GM12891 (cell line): ENCODE results near the gene LIPC.

Source experiments
- POLR2A ChIP-seq: IDR thresholded peaks from 2 replicates; pipeline ENCODE4 v1.6.1; 2011; ENCODE audit warnings: low read depth, low read length, control low read depth
- POLR2AphosphoS5 ChIP-seq: IDR thresholded peaks from 2 replicates; pipeline ENCODE4 v1.6.1; 2011; ENCODE audit warnings: low read depth, low read length, control low read depth
- SPI1 ChIP-seq: IDR thresholded peaks from 2 replicates; pipeline ENCODE4 v1.6.1; 2011; ENCODE audit warnings: low read depth, low read length, control low read depth

GRCh38 chr15:58564981-58565380, 133.2 kb downstream of the LIPC start:
- TF ChIP-seq POLR2AphosphoS5: no peak
- no peak for TF ChIP-seq POLR2A
- TF ChIP-seq SPI1: no peak
